ENCODE data around the gene GATB. TPM values are rescaled to one million over a fixed set of nuclear protein-coding genes. Genes with fewer than 3 reads are reported as not detected.

The GATB gene
- total RNA-seq, 1 donor from 2014 or later = 102 TPM

DNA sequence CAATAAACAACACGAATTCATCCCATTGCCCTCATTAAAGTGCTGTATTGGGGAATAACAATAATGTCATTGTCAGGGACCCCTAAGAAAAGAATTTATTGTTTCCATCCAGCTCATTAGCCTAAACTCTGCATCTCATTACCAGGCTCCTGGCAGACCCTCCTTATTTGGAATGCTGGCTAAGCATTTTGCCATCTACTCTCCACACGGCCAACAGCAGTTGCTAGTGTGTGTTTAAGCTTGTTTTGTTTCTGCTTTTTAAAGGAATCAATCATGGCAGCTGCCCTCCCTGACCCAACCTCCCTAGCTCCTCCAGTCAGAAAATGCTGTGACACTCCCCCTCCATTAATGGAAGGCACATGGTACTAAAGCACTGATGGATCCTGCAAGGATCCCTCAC lies 43.5 kb downstream of the GATB start:
- Histone ChIP-seq H3K4me1 (peaks cover 23% of the 10 kb centered on the region), H3K27ac (replicated peaks) (no peak overlapping the region), H3K9me3 (replicated peaks) (no peaks in the 10 kb centered on the region), H3K4me3 (no peak overlapping the region), H3K27me3 (ENCODE audit: low read depth) (no peaks in the 10 kb centered on the region), H3K36me3 (no peaks in the 10 kb centered on the region)
- TF ChIP-seq, protein P1, sequence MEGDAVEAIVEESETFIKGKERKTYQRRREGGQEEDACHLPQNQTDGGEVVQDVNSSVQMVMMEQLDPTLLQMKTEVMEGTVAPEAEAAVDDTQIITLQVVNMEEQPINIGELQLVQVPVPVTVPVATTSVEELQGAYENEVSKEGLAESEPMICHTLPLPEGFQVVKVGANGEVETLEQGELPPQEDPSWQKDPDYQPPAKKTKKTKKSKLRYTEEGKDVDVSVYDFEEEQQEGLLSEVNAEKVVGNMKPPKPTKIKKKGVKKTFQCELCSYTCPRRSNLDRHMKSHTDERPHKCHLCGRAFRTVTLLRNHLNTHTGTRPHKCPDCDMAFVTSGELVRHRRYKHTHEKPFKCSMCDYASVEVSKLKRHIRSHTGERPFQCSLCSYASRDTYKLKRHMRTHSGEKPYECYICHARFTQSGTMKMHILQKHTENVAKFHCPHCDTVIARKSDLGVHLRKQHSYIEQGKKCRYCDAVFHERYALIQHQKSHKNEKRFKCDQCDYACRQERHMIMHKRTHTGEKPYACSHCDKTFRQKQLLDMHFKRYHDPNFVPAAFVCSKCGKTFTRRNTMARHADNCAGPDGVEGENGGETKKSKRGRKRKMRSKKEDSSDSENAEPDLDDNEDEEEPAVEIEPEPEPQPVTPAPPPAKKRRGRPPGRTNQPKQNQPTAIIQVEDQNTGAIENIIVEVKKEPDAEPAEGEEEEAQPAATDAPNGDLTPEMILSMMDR (IDR thresholded peaks at IDR 0.05; ENCODE audit: borderline replicate concordance) = no peak
- intact Hi-C loops (cut with micrococcal nuclease) = no loop called here
- DNase-seq = no peak

DNA sequence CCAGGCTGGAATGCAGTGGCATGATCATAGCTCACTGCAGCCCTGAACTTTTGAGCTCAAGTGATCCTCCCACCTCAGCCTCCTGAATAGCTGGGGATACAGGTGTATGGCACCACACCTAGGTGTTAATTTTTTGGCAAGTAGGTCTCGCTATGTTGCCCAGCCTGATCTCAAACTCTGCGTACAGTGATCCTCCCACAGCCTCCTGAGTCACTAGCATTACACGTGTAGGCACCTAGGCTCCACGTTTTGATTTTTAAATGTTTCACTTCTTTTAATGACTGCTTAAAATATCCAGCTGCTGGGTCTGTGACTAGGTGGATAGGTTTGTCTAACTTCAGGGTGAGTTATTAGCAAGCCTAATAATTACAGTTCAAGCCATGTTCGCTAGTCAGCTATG lies 44.5 kb downstream of the GATB start:
- TF ChIP-seq, protein P1 (IDR thresholded peaks at IDR 0.05; ENCODE audit: borderline replicate concordance) = no peak
- H3K4me1 ChIP-seq = peaks cover 23% of the 10 kb centered on the region
- no peaks in the 10 kb centered on the region for H3K36me3 ChIP-seq
- no peaks in the 10 kb centered on the region for H3K9me3 ChIP-seq (replicated peaks)
- no peak overlapping the region for H3K27ac ChIP-seq (replicated peaks)
- DNase-seq = no peak
- intact Hi-C loops (cut with micrococcal nuclease) = no loop called here
- H3K27me3 ChIP-seq (ENCODE audit: low read depth) = no peaks in the 10 kb centered on the region
- no peak overlapping the region for H3K4me3 ChIP-seq

DNA sequence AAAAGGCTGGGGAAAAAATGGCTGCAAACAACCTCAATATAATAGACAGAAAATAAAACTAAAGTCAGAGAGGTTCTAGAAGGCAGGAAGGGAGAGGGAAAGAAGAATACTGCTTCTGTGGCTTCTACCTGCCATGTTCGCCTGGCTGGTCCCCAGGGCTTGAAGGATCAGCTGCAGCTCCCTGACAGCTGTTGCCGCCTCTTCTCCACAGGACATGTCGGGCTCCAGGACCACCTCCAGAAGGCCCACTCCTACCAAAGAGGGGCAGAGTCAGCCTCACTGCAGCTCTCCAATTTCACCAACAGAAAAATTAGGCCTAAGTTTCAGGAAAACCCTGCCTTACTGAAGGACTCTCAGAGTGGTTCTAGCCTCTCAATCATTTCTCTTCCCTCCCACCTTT lies 44.9 kb downstream of the GATB start:
- Histone ChIP-seq H3K4me3 (no peak overlapping the region), H3K27ac (replicated peaks) (no peak overlapping the region), H3K9me3 (replicated peaks) (no peaks in the 10 kb centered on the region), H3K36me3 (no peaks in the 10 kb centered on the region), H3K4me1 (peaks cover 23% of the 10 kb centered on the region), H3K27me3 (ENCODE audit: low read depth) (no peaks in the 10 kb centered on the region)
- DNase-seq = no peak
- TF ChIP-seq, protein P1 (IDR thresholded peaks at IDR 0.05; ENCODE audit: borderline replicate concordance) = no peak
- intact Hi-C loops (cut with micrococcal nuclease) = no loop called here

DNA sequence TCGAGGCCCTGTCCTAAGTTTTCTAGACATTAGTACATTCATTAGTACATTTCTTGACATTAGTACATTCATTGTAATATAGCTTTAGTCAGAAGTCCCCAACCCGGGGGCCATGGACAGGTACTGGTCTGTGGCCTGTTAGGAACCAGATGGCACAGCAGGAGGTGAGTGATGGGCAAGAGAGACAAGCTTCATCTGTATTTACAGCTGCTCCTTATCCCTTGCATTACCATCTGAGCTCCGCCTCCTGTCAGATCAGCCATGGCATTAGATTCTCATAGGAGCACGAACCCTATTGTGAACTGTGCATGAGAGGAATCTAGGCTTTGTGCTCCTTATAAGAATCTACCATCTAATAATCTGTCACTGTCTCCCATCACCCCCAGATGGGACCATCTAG lies 48.0 kb downstream of the GATB start:
- intact Hi-C loops (cut with micrococcal nuclease) = no loop called here
- Histone ChIP-seq H3K4me1 (peaks cover 7% of the 10 kb centered on the region), H3K36me3 (peaks cover 7% of the 10 kb centered on the region), H3K4me3 (no peak overlapping the region), H3K9me3 (replicated peaks) (no peaks in the 10 kb centered on the region), H3K27ac (replicated peaks) (no peak overlapping the region), H3K27me3 (ENCODE audit: low read depth) (no peaks in the 10 kb centered on the region)
- DNase-seq = no peak
- TF ChIP-seq, protein P1 (IDR thresholded peaks at IDR 0.05; ENCODE audit: borderline replicate concordance) = no peak

DNA sequence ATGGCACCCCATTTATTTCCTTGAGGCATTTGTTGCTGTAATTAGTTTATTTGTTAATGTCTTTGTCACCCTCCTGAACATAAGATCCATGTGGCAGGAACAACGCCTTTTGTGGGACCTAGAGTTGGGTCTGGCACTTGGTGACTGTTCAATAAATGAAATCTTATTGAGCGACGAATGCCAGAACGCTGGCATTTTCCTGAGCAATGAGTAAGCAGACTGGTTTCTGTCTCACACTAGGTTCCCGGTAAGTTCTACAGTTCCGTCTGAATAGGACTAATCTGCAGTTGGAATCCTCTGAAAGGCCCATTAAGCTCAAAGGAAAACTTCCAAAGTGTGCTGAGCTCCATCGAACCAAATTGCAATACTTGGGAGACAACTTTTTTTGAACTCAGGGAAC lies 49.2 kb downstream of the GATB start:
- Histone ChIP-seq H3K4me3 (no peak overlapping the region), H3K27ac (replicated peaks) (no peak overlapping the region), H3K4me1 (peaks cover 7% of the 10 kb centered on the region), H3K27me3 (ENCODE audit: low read depth) (no peaks in the 10 kb centered on the region), H3K9me3 (replicated peaks) (no peaks in the 10 kb centered on the region), H3K36me3 (peaks cover 18% of the 10 kb centered on the region)
- TF ChIP-seq, protein P1 (IDR thresholded peaks at IDR 0.05; ENCODE audit: borderline replicate concordance) = no peak
- intact Hi-C loops (cut with micrococcal nuclease) = no loop called here
- DNase-seq = no peak

DNA sequence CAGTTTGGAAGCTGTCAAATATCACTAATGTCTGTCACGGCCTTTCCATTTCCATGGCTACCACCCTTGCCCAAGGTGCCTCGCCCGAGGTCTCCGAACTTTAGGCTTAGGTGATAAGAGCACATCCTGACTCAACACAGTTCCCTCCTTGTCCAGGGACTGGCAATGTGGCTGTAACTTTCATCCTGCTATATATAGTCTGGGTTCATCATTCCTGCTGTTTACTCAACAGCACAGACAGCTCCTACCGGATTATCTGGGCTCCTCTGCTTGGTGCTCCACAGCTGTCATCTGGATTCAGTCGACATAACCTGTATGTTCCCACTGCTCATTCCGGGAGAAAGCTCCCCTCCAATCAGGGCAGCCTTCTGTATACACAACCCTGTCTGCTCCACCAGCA lies 51.2 kb downstream of the GATB start:
- Histone ChIP-seq H3K27ac (replicated peaks) (no peak overlapping the region), H3K4me3 (no peak overlapping the region), H3K36me3 (peaks cover 30% of the 10 kb centered on the region), H3K9me3 (replicated peaks) (no peaks in the 10 kb centered on the region), H3K4me1 (peaks cover 7% of the 10 kb centered on the region), H3K27me3 (ENCODE audit: low read depth) (no peaks in the 10 kb centered on the region)
- TF ChIP-seq, protein P1 (IDR thresholded peaks at IDR 0.05; ENCODE audit: borderline replicate concordance) = no peak
- intact Hi-C loops (cut with micrococcal nuclease) = no loop called here
- no peak for DNase-seq

All from left ventricle myocardium inferior (tissue), 1 donor.